OCI-LY7 (cell line): ENCODE data around the gene PSMA6. TPM values are rescaled to one million over a fixed set of nuclear protein-coding genes. Genes with fewer than 3 reads are reported as not detected.

ENCODE experiments used
- BruUV-seq: library from RNA; stranded (reverse); fragments of 400-500 nt; replicated peaks from 2 replicates; lab custom pipeline; 2021; lab: Mats Ljungman, UMichigan
- CTCF ChIA-PET: fragments of 300-600 bp; sonication (Branson Sonifier 250); formaldehyde crosslinking; loops from one replicate; lab custom pipeline; 2022; ENCODE audit warnings: antibody characterized with exemption; ENCODE audit not compliant: unreplicated experiment; lab: Charles Lee
- POLR2A ChIA-PET: fragments of 300-600 bp; sonication (Branson Sonifier 250); formaldehyde crosslinking; loops from one replicate; lab custom pipeline; 2022; ENCODE audit warnings: antibody characterized with exemption; lab: Charles Lee
- DNase-seq: peaks from one replicate; pipeline ENCODE4 v3.0.0-alpha.2; 2015; ENCODE audit warnings: low spot score
- H2AFZ ChIP-seq: fragments of 200-600 bp; sonication (generic), shearing (Covaris generic); 2 replicates; pipeline ENCODE4 v1.6.1; 2014; ENCODE audit warnings: mild to moderate bottlenecking, antibody characterized with exemption, low read length, moderate library complexity
- H3K27ac ChIP-seq: fragments of 200-600 bp; sonication (generic); 2 replicates; pipeline ENCODE4 v1.5.1; 2014; ENCODE audit warnings: mixed run types, low read depth, mild to moderate bottlenecking, moderate library complexity, low read length, inconsistent platforms; ENCODE audit not compliant: poor library complexity, severe bottlenecking
- H3K36me3 ChIP-seq: fragments of 200-600 bp; sonication (generic); 2 replicates; pipeline ENCODE4 v1.6.1; 2014; ENCODE audit warnings: mild to moderate bottlenecking, antibody characterized with exemption, low read length, moderate library complexity, mixed read lengths; ENCODE audit not compliant: insufficient read depth
- H3K4me1 ChIP-seq: fragments of 200-600 bp; sonication (generic); 2 replicates; pipeline ENCODE4 v1.5.1; 2014; ENCODE audit warnings: mild to moderate bottlenecking, low read length; ENCODE audit not compliant: insufficient read depth, poor library complexity, severe bottlenecking
- H3K4me2 ChIP-seq: fragments of 200-600 bp; sonication (generic); 2 replicates; pipeline ENCODE4 v1.6.1; 2014; ENCODE audit warnings: mild to moderate bottlenecking, low read length
- H3K4me3 ChIP-seq: fragments of 200-600 bp; sonication (generic); 2 replicates; pipeline ENCODE4 v1.5.1; 2014; ENCODE audit warnings: mild to moderate bottlenecking, low read depth, low read length; ENCODE audit not compliant: poor library complexity, severe bottlenecking
- H3K79me2 ChIP-seq: fragments of 200-600 bp; sonication (generic); 2 replicates; pipeline ENCODE4 v1.6.1; 2016; ENCODE audit warnings: low read depth, mild to moderate bottlenecking, low read length, moderate library complexity, mixed read lengths; ENCODE audit not compliant: insufficient read depth
- H3K9me2 ChIP-seq: fragments of 200-600 bp; sonication (generic); 2 replicates; pipeline ENCODE4 v1.6.1; 2016; ENCODE audit warnings: mild to moderate bottlenecking, low read length, mixed read lengths; ENCODE audit not compliant: insufficient read depth
- H3K9me3 ChIP-seq: fragments of 200-600 bp; sonication (generic); 2 replicates; pipeline ENCODE4 v1.6.1; 2014; ENCODE audit warnings: mild to moderate bottlenecking, mixed run types, low read length, mixed read lengths
- H4K20me1 ChIP-seq: fragments of 200-600 bp; sonication (generic); 2 replicates; pipeline ENCODE4 v1.6.1; 2014; ENCODE audit warnings: mild to moderate bottlenecking, antibody characterized with exemption, low read length, moderate library complexity, mixed read lengths; ENCODE audit not compliant: insufficient read depth
- CTCF ChIP-seq: fragments of 200-600 bp; sonication (generic); conservative IDR thresholded peaks from 2 replicates; pipeline ENCODE4 v1.5.1; 2014; ENCODE audit warnings: mild to moderate bottlenecking, antibody characterized with exemption, low read length, moderate library complexity, mixed read lengths
- EZH2phosphoT487 ChIP-seq: fragments of 200-600 bp; sonication (generic); IDR thresholded peaks from 2 replicates; pipeline ENCODE4 v1.6.1; 2018; ENCODE audit warnings: low read depth, borderline replicate concordance, mild to moderate bottlenecking, mixed run types, antibody characterized with exemption, low read length, moderate library complexity, mixed read lengths
- intact Hi-C: fragments of 100-400 bp; cut with micrococcal nuclease; formaldehyde crosslinking; loops from one replicate; pipeline ENCODE4 v1.10.0; 2022; ENCODE audit not compliant: unreplicated experiment
- total RNA-seq, 2 experiments: library from RNA; depleted of rRNA in 1 of 2; stranded (reverse); fragments of >200 nt in 1 of 2; shearing (Covaris generic) in 1 of 2; gene quantifications; 2 replicates each; pipeline ENCODE4 v1.2.3, GENCODE V29; 2014 to 2022

The PSMA6 gene
- total RNA-seq, 2 experiments from 2014 or later, result 216 to 267 TPM

DNA sequence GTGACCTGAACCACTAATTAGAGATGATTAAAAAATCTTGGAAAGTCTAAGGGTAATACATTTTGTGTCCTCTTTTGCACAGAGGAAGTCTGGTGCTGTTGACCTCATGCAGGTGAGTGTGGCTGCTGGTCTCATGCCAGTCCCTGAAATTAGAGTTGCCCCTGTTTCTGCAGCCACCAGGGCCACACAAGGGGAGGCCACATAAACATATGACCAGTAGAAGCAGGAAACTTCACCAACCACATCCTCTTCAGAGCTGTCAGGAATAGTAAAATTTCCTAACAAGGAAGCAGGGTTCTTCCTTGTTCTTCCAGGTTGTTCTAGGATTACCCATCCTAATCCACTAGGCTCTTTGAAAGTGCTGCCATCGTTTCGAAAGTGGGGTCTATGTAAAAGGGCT is 28.3 kb downstream of the PSMA6 start:
- no TSS peak for BruUV-seq
- Histone ChIP-seq H4K20me1 (no peaks in the 10 kb centered on the region), H3K36me3 (peaks cover 50% of the 10 kb centered on the region), H3K9me3 (no peaks in the 10 kb centered on the region), H3K4me3 (no peak overlapping the region), H3K27ac (no peak overlapping the region), H3K9me2 (no peaks in the 10 kb centered on the region), H3K79me2 (no peaks in the 10 kb centered on the region), H3K4me2 (no peak overlapping the region), H2AFZ (no peak overlapping the region), H3K4me1 (no peaks in the 10 kb centered on the region)
- ChIA-PET CTCF (no interaction called here), POLR2A (interaction anchor here (1.2 kb wide), 1 partner anchor 71 kb away, joined by 3 read pairs; no protein-coding TSS in a partner anchor)
- intact Hi-C loops, result no loop called here
- DNase-seq, result no peak
- no peak for TF ChIP-seq EZH2phosphoT487
- TF ChIP-seq CTCF, result no peak

DNA sequence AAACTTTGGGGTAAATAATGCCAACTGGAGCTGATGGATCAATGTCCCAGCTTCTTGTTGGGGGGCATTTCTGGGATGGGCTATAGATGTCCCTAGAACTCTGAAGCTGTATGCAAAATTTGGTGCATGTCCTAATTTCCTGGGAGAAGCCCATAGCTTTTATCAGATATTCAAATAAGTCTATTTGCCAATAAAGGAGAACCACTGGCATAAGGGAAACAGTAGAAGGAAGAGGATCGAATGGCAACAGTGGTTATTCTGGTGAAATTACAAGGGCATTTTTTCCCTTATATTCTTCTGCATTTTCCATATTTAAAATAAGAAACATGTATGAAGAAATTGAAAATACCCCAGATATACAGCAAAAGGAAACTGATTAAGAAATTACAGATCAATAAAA is 34.2 kb downstream of the PSMA6 start:
- no peak overlapping the region for H3K27ac ChIP-seq
- H3K36me3 ChIP-seq, result no peaks in the 10 kb centered on the region
- H3K79me2 ChIP-seq, result no peaks in the 10 kb centered on the region
- ChIA-PET CTCF (no interaction called here), POLR2A (no interaction called here)
- no peak for DNase-seq
- H3K4me1 ChIP-seq, result no peaks in the 10 kb centered on the region
- no peak overlapping the region for H2AFZ ChIP-seq
- H3K4me2 ChIP-seq, result no peak overlapping the region
- no TSS peak for BruUV-seq
- TF ChIP-seq CTCF (no peak), EZH2phosphoT487 (no peak)
- no peaks in the 10 kb centered on the region for H4K20me1 ChIP-seq
- H3K4me3 ChIP-seq, result no peak overlapping the region
- no peaks in the 10 kb centered on the region for H3K9me3 ChIP-seq
- H3K9me2 ChIP-seq, result no peaks in the 10 kb centered on the region
- intact Hi-C loops, result no loop called here

- BruUV-seq, result no TSS peak
- no peak for TF ChIP-seq EZH2phosphoT487
- no peak for TF ChIP-seq CTCF
- CTCF ChIA-PET, result no interaction called here
- no peaks in the 10 kb centered on the region for H4K20me1 ChIP-seq
- no peaks in the 10 kb centered on the region for H3K79me2 ChIP-seq
- H3K4me3 ChIP-seq, result no peak overlapping the region
- intact Hi-C loops, result no loop called here
- no peak overlapping the region for H3K27ac ChIP-seq
- no peak overlapping the region for H3K4me2 ChIP-seq
- H3K9me2 ChIP-seq, result no peaks in the 10 kb centered on the region
- H3K36me3 ChIP-seq, result no peaks in the 10 kb centered on the region
- no peaks in the 10 kb centered on the region for H3K4me1 ChIP-seq
- POLR2A ChIA-PET, result interaction anchor here (0.5 to 0.6 kb wide), 3 partner anchors 98 to 373 kb away, joined by 3 to 4 read pairs (median 3); no protein-coding TSS in a partner anchor
- DNase-seq, result no peak
- no peaks in the 10 kb centered on the region for H3K9me3 ChIP-seq
- no peak overlapping the region for H2AFZ ChIP-seq
Observed at GRCh38 chr14:35331605-35332516, 39.7 kb downstream of the PSMA6 start.
